Panc1 (cell line): ENCODE measurements around the gene ROBO1. TPM values are rescaled to one million over a fixed set of nuclear protein-coding genes. Genes with fewer than 3 reads are reported as not detected.

Experiments
- ATAC-seq: fragments of 200-7000 bp; cut with Tn5 transposase; 2 replicates; pipeline ENCODE4 v1.9.1; 2020; ENCODE audit warnings: mild to moderate bottlenecking, moderate library complexity
- BruUV-seq: library from RNA; stranded (reverse); fragments of 400-500 nt; replicated peaks from 2 replicates; lab custom pipeline; 2021; lab: Mats Ljungman, UMichigan
- CTCF ChIA-PET: fragments of 300-600 bp; sonication (Branson Sonifier 250); formaldehyde crosslinking; loops from one replicate; lab custom pipeline; 2022; ENCODE audit warnings: antibody characterized with exemption; lab: Charles Lee
- POLR2A ChIA-PET: fragments of 300-600 bp; sonication (Branson Sonifier 250); formaldehyde crosslinking; loops from one replicate; lab custom pipeline; 2022; ENCODE audit warnings: antibody characterized with exemption; lab: Charles Lee
- DNase-seq: peaks from one replicate; pipeline ENCODE4 v3.0.0-alpha.2; 2010; ENCODE audit warnings: low read depth, low spot score
- H3K27ac ChIP-seq: 2 replicates; pipeline ENCODE4 v1.5.1; 2011; ENCODE audit warnings: mild to moderate bottlenecking, low read length, inconsistent platforms
- H3K27me3 ChIP-seq: fragments of 200-500 bp; sonication (Bioruptor generic); 2 replicates; pipeline ENCODE4 v1.6.0; 2014; ENCODE audit warnings: low read length, inconsistent platforms; ENCODE audit not compliant: control insufficient read depth, insufficient read depth
- H3K36me3 ChIP-seq: fragments of 200-500 bp; sonication (Bioruptor generic); 2 replicates; pipeline ENCODE4 v1.5.1; 2014; ENCODE audit warnings: inconsistent platforms, mild to moderate bottlenecking, low read length, moderate library complexity; ENCODE audit not compliant: control insufficient read depth, insufficient read depth
- H3K4me1 ChIP-seq: 2 replicates; pipeline ENCODE4 v1.5.1; 2011; ENCODE audit warnings: inconsistent platforms, mild to moderate bottlenecking, low read length, moderate library complexity; ENCODE audit not compliant: control insufficient read depth, insufficient read depth
- H3K4me3 ChIP-seq, 2 experiments: 2 replicates each; pipeline ENCODE4 v1.5.1; 2011 to 2012; ENCODE audit warnings: low read depth in 2 of 2, low read length in 2 of 2, mild to moderate bottlenecking in 2 of 2, inconsistent platforms in 1 of 2, moderate library complexity in 1 of 2
- H3K9me3 ChIP-seq: fragments of 200-500 bp; sonication (Bioruptor generic); 2 replicates; pipeline ENCODE4 v1.5.1; 2014; ENCODE audit warnings: low read depth, mild to moderate bottlenecking, inconsistent platforms, low read length, moderate library complexity; ENCODE audit not compliant: control insufficient read depth, insufficient read depth
- POLR2AphosphoS5 ChIP-seq: IDR thresholded peaks from 2 replicates; pipeline ENCODE4 v1.6.1; 2012; ENCODE audit warnings: mild to moderate bottlenecking, low read depth, low read length, moderate library complexity
- SIN3A ChIP-seq: IDR thresholded peaks from 2 replicates; pipeline ENCODE4 v1.6.1; 2012; ENCODE audit warnings: low read depth, mild to moderate bottlenecking, low read length, moderate library complexity, borderline replicate concordance; ENCODE audit not compliant: insufficient read depth
- TCF7L2 ChIP-seq: IDR thresholded peaks from 2 replicates; pipeline ENCODE4 v1.6.1; 2011; ENCODE audit warnings: mild to moderate bottlenecking, low read depth, low read length, inconsistent platforms
- in situ Hi-C: cut with HindIII; loops from 2 replicates; pipeline ENCODE4 v1.10.0; 2016; ENCODE audit warnings: low sequenced_read_pairs, low pct_unique_long_range_greater_than_20kb
- intact Hi-C: fragments of 100-400 bp; cut with micrococcal nuclease; formaldehyde crosslinking; loops from one replicate; pipeline ENCODE4 v1.10.0; 2022; ENCODE audit not compliant: unreplicated experiment
- total RNA-seq: library from RNA; stranded (reverse); gene quantifications from one replicate; pipeline ENCODE4 v1.2.1, GENCODE V29; 2021; ENCODE audit not compliant: unreplicated experiment
- TF ChIP-seq, protein P1 (sequence below), 2 experiments: IDR thresholded peaks; 2 replicates each; pipeline ENCODE4 v1.6.1; 2011 to 2012; ENCODE audit warnings: low read depth in 2 of 2, control low read depth in 1 of 2, low read length in 1 of 2, mild to moderate bottlenecking in 1 of 2, moderate library complexity in 1 of 2; ENCODE audit not compliant: insufficient read depth in 1 of 2
- TF ChIP-seq, protein P2 (sequence below): fragments of 450-650 bp; IDR thresholded peaks from 2 replicates; pipeline ENCODE4 v1.5.1; 2017; ENCODE audit warnings: mild to moderate bottlenecking

ROBO1 gene
- total RNA-seq, 1 experiment from 2014 or later = 61.6 TPM

DNA sequence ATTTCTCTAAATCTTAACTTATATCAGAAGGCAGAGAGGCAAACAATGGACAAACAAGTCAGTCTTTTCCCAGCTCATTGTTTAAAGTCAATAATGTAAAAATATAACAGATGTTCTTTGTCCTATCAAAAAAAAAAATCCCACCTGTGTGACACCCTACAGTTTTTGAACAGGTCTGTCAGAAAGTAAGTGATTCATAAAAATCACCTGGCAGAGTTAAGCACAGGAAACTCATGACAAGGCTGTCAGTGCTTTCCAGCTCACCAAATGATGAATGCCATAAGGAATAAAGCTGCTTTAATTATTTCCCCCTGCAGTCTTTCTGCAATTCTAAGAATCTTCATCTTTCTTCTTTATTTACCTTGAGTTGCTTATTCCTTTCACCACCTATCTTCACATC is 30.3 kb downstream of the ROBO1 start:
- Histone ChIP-seq H3K4me1 (no peaks in the 10 kb centered on the region), H3K36me3 (no peaks in the 10 kb centered on the region), H3K27me3 (no peaks in the 10 kb centered on the region), H3K9me3 (no peaks in the 10 kb centered on the region), H3K4me3 (no peak overlapping the region), H3K27ac (no peak overlapping the region)
- BruUV-seq = no TSS peak
- ChIA-PET CTCF (interaction anchor here (0.7 kb wide), 1 partner anchor 939 kb away, joined by 5 read pairs; no protein-coding TSS in a partner anchor), POLR2A (no interaction called here)
- intact Hi-C loops = no loop called here
- TF ChIP-seq, protein P1, sequence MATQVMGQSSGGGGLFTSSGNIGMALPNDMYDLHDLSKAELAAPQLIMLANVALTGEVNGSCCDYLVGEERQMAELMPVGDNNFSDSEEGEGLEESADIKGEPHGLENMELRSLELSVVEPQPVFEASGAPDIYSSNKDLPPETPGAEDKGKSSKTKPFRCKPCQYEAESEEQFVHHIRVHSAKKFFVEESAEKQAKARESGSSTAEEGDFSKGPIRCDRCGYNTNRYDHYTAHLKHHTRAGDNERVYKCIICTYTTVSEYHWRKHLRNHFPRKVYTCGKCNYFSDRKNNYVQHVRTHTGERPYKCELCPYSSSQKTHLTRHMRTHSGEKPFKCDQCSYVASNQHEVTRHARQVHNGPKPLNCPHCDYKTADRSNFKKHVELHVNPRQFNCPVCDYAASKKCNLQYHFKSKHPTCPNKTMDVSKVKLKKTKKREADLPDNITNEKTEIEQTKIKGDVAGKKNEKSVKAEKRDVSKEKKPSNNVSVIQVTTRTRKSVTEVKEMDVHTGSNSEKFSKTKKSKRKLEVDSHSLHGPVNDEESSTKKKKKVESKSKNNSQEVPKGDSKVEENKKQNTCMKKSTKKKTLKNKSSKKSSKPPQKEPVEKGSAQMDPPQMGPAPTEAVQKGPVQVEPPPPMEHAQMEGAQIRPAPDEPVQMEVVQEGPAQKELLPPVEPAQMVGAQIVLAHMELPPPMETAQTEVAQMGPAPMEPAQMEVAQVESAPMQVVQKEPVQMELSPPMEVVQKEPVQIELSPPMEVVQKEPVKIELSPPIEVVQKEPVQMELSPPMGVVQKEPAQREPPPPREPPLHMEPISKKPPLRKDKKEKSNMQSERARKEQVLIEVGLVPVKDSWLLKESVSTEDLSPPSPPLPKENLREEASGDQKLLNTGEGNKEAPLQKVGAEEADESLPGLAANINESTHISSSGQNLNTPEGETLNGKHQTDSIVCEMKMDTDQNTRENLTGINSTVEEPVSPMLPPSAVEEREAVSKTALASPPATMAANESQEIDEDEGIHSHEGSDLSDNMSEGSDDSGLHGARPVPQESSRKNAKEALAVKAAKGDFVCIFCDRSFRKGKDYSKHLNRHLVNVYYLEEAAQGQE (IDR thresholded peaks at IDR 0.05; ENCODE audit: insufficient read depth in 1 of 2, low read depth in 2 of 2, low read length in 1 of 2) = no peak
- TF ChIP-seq SIN3A (no peak), TCF7L2 (no peak), POLR2AphosphoS5 (no peak)
- TF ChIP-seq, protein P2, sequence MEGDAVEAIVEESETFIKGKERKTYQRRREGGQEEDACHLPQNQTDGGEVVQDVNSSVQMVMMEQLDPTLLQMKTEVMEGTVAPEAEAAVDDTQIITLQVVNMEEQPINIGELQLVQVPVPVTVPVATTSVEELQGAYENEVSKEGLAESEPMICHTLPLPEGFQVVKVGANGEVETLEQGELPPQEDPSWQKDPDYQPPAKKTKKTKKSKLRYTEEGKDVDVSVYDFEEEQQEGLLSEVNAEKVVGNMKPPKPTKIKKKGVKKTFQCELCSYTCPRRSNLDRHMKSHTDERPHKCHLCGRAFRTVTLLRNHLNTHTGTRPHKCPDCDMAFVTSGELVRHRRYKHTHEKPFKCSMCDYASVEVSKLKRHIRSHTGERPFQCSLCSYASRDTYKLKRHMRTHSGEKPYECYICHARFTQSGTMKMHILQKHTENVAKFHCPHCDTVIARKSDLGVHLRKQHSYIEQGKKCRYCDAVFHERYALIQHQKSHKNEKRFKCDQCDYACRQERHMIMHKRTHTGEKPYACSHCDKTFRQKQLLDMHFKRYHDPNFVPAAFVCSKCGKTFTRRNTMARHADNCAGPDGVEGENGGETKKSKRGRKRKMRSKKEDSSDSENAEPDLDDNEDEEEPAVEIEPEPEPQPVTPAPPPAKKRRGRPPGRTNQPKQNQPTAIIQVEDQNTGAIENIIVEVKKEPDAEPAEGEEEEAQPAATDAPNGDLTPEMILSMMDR = no peak
- ATAC-seq (no peak), DNase-seq (no peak)
- in situ Hi-C loops = no loop called here

DNA sequence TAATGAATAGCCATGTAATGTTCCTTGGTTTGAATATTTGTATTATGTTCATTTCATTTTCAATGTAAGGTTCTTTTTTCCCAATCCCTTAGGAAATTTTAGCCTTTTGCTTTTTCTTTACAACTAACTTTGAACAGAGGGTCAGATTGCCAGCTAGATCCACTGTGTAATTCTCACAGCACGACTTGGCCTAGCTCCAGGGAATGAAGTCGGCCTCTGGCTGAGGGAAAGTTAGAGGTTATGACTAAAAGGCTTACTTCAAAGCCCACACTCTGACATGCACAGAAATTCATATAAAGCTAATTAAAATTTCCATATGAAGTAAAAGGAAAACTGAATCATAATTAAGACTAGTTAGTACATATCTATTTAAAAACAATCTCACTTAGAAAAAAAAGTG is 38.7 kb downstream of the ROBO1 start:
- no peak for ATAC-seq
- no peak overlapping the region for H3K4me3 ChIP-seq
- CTCF ChIA-PET = no interaction called here
- no peak for TF ChIP-seq POLR2AphosphoS5
- TF ChIP-seq, protein P2 = no peak
- TF ChIP-seq SIN3A = no peak
- no peak for TF ChIP-seq TCF7L2
- TF ChIP-seq, protein P1 (IDR thresholded peaks at IDR 0.05; ENCODE audit: insufficient read depth in 1 of 2, low read depth in 2 of 2, low read length in 1 of 2) = no peak
- H3K36me3 ChIP-seq = no peaks in the 10 kb centered on the region
- DNase-seq = no peak
- POLR2A ChIA-PET = no interaction called here
- no peaks in the 10 kb centered on the region for H3K9me3 ChIP-seq
- no TSS peak for BruUV-seq
- no peaks in the 10 kb centered on the region for H3K27me3 ChIP-seq
- no peak overlapping the region for H3K27ac ChIP-seq
- in situ Hi-C loops (no loop called here), intact Hi-C loops (no loop called here)
- no peaks in the 10 kb centered on the region for H3K4me1 ChIP-seq
